IPS-18c (cell line): ENCODE data around the gene ELK4.

Experiments used
- H3K4me3 ChIP-seq: 2 replicates; pipeline ENCODE4 v1.7.0; 2013; ENCODE audit warnings: low read depth, mild to moderate bottlenecking, low read length, moderate library complexity; ENCODE audit not compliant: insufficient read depth
- H3K9me3 ChIP-seq: one replicate; pipeline ENCODE4 v1.6.1; 2013; ENCODE audit warnings: mild to moderate bottlenecking, low read length, moderate library complexity; ENCODE audit not compliant: control insufficient read depth, insufficient read depth

ELK4 gene

DNA sequence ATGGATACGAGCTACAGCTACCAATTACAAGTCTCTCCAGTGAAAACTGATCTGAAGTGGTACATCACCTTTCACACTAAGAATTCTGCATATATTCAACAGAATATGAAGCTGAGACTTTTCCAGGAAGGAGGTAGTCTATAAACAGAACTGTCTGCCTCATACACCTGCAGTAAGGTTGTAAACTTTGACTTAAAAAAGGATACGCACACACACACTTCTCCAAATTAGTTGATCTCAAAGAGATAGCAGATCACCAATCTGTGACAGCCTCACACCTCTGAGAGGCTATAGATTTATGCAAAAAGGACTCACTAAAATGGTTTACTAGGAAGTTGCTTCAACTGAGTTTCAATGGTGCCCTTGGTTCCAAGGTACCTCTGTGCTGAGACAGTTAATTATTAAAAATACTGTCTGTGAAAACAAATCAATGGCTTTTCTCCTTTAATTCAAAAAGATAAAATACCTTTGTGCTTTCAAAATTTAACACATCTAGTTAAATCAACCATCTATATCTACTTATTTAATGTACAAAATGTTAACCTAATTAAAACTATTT lies 17.9 kb downstream of the ELK4 start:
- H3K4me3 ChIP-seq: no peak overlapping the region
- no peaks in the 10 kb centered on the region for H3K9me3 ChIP-seq

DNA sequence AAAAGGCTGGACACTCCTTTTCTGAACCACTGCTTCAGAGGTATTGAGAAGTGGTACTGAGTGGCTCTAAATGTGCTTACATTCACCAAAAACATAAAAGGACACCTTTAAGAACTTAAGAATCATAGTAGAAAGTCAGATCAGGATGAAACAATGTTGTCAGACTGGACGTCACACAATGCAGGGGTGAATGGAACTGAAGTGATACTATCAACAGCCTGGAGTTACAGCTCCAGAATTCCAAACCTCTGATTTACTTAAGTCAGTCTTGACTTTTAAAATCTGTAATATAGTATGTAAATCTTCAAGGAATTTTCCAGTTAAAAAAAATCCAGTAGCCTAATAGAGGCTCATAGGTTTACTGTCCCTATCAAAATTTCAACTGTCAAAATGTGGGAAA lies 19.3 kb downstream of the ELK4 start:
- no peaks in the 10 kb centered on the region for H3K9me3 ChIP-seq
- H3K4me3 ChIP-seq: no peak overlapping the region

DNA sequence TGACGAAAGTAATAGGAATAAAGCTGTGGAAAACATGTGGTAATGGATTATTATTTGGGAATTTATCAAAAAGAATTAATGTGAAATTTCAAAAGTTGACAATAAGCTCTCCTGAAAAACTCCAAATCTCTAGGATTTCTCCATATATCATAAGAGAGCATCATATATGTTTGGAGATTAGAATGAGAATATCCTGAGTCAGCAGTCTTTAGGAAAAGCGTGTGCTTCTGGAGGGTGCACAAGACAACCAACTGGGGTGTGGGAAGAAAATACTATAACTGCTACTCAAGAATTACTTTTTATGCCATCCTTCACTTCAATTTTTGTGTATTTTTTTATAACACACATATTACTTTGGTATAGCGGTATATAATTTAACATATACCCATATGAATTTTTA lies 19.7 kb downstream of the ELK4 start:
- H3K9me3 ChIP-seq: no peaks in the 10 kb centered on the region

DNA sequence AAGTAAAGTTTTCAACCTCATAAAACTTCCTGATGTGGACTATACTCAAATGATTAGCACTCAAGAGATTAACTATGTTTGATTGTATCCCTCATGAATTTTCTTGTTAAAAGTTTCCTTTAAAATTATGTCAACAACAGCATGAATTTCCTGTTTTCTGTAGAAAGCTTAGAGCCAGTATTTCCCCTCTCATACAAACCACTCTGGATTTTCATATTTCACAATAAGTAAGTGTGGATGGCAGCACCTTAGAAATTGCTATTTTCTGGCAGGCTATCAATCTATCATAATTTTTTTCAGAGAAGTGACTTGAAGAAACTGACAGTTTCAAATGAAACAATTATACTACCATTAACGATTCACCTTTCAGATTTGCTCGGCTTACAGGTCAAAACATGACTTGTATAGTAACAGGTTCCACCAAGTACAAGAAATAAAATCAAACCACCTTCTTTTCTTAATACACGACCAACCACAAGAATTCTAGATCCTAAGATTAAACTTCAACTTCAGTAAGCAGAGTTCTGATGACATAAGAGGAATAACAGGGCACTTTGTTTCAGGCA lies 20.8 kb downstream of the ELK4 start:
- Histone ChIP-seq H3K4me3 (no peak overlapping the region), H3K9me3 (no peaks in the 10 kb centered on the region)

More for the DNA sequence above, 19.7 kb downstream of the ELK4 start:
- no peak overlapping the region for H3K4me3 ChIP-seq

DNA sequence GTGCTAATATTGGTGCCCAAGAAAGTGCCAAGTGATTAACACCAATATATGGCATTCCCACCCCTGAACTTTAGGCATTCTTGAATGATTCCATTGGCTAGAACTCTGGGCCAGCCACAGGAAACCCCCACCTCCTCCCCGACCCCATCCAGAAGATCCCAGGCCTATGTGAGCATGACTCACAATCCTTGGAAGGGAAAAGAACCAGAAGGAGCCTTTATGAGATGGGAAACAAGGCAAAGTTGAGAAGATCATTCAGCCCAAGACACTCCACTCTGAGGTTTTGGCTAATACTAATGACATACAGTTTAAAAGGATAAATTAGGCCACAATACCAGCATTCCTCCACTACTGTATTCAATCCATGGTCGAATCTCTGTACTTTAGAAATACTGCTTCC lies 21.8 kb downstream of the ELK4 start:
- no peaks in the 10 kb centered on the region for H3K9me3 ChIP-seq
- no peak overlapping the region for H3K4me3 ChIP-seq

DNA sequence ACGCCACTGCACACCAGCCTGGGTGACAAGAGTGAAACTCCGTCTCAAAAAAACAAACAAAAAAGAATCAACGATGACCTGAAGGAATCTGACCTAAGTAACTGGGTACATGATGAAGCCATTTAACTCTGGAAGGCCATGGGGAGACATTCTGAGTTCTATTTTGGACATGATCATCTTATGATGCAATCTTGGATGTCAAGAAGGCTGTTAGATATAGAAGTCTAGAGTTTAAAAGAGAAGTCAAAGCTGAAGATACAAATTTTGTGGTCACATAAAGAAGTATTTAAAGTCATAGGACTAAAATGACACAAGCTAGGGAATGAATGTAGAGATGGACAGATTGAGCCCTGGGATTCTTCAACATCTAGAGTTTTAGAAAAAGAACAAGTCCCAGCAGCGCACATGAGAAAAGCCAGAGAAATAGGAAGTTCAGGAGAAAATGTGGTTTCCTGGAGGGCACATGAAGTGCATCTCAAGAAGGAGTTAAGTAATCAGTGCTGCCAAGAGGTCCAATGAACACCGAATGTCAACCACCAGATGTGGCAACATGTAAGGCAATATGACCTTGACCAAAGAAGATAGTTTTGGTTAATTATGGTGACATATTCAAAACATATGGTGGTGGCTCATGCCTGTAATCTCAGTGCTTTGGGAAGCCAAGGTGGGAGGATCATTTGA lies 26.8 kb downstream of the ELK4 start:
- Histone ChIP-seq H3K9me3 (no peaks in the 10 kb centered on the region), H3K4me3 (no peak overlapping the region)

DNA sequence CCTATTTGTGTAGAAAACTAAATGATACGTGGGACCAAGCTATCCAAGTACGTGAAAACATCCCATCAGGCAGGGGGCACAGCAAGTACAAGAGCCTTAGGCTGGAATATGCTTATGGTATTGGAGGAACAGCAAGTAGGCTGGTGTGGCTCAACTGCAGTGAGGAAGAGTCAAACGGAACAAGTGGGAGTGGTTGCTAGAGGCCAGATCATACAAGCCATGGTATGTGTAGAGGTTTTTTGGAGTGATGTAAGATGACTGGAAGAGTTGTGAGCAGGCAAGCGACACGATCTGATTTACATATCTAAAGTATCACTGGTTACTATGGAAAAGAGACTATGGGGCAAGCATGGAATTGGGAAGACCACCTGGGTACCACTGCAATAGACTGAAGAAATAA lies 27.8 kb downstream of the ELK4 start:
- Histone ChIP-seq H3K4me3 (no peak overlapping the region), H3K9me3 (no peaks in the 10 kb centered on the region)

DNA sequence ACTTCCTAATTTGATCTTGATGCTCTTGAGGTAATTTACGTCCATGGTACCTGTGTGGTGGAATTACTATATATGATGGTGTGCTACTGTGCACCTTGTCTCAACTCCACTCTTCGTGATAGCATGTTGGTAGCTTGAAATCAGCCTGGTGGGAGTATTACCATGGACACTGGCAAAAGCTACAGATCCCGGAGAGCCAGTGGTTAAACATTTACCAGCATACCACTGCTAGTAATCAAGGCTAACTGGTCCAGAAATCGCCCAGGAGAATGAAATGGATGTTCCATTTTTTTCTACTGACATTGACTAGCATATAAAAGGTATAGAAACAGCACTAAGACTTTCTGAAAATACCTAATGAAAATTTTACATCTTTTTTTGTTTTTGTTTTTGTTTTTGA lies 30.6 kb downstream of the ELK4 start:
- Histone ChIP-seq H3K4me3 (no peak overlapping the region), H3K9me3 (no peaks in the 10 kb centered on the region)

DNA sequence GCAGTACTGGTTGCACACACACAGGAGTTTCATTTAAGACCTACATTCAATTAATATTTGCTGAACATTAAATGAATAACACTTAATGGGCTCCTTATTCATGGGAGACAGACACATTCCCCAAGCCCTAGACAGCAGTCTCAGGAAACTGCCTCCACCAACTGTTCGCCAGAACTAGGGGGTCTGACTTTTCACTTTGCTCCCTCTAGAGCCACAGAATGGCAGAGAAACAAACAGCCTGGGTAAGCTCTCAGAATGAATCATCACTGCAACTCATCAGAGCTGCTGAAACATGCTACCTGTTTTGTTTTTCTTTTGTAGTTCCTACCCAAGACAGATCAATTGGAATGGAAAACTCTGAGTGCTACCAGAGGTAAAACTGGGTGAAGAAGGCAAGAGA lies 31.7 kb downstream of the ELK4 start:
- Histone ChIP-seq H3K4me3 (no peak overlapping the region), H3K9me3 (no peaks in the 10 kb centered on the region)

DNA sequence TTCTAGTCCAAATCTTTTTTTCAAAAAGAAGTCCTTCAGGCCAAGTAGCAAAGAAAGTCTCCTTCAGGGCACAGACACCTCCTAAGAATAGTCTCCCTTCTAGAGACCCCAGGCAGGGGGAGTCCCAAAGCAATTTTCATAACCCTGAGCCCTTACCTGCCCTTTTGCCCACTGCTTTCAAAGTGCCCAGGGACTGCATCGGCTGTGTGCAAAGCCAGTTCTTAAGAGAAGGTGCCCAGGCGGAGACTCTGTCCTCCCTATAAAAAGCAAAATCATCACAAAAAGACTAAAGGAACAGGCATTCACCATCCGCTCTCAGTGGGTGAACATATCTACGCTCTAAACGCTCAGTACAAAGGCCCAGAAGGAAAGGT lies 32.2 kb downstream of the ELK4 start:
- Histone ChIP-seq H3K9me3 (no peaks in the 10 kb centered on the region), H3K4me3 (no peak overlapping the region)

DNA sequence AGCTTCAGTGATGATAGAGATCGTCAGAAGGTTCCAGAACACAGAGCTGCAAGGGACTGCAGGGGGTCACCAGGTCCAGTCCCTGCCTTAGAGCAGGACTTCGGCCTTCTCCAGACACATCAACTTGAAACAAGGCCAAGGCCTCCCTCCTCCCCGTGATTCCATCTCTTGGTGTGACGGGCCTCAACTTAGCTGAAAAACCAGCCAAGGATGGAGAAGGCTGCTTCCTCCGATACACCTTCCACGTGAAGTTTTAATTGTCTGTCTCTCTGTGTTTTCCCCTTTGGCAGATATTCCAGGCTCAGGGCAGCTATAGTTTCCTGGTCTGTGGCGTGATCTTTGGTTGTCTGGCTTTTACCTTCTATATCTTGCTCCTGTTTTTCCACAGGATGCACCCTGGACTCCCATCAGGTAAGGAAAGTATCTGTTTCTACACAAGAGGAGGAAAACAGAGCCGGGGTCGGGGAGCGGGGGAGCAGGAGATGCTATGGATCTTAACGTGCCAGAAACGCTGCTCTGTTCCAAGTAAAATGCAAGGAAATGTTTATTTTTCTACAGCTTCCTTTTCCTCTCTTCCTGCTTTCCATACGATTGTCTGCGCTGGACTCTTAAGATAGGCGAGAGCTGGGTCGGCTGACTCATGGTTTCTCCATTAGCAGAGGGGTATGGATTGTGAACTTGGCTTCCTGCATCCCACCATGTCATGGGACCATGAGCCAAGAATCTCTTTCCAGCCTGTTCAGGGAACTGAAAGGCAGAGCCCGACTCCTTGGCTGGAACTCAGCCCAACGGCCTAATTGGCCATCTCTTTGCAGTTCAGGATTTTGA lies 32.8 kb downstream of the ELK4 start:
- no peak overlapping the region for H3K4me3 ChIP-seq
- no peaks in the 10 kb centered on the region for H3K9me3 ChIP-seq

DNA sequence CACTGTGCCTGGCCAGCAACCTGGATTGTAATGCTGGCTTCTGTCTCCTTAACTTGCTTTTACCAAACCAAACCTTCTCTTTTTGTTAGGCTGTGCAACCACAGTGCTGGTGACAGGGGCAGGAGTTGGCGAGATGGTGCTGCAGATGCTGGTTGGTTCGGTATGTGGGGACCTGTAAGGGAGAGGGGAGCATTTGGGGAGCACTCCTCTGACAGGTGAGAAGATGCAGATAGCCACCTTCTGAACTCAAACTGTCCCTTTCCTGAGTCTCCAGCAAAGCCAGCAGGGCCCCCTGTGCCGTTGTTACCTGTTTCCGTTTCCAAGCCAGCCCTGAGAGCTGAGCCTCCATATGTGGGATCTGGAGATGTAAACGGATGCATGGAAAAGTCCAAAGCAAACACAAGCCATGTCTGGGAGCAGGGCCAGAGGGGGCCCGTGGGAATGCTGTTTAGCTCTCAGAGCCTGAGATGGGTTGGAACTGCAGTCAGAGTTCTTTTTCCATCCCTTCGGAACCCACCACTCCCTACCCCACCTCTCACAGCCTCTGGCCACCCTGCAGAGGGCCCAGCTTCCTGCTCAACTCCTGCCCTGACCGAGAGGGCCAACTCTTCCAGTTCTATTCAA lies 34.0 kb downstream of the ELK4 start:
- Histone ChIP-seq H3K4me3 (no peak overlapping the region), H3K9me3 (no peaks in the 10 kb centered on the region)

DNA sequence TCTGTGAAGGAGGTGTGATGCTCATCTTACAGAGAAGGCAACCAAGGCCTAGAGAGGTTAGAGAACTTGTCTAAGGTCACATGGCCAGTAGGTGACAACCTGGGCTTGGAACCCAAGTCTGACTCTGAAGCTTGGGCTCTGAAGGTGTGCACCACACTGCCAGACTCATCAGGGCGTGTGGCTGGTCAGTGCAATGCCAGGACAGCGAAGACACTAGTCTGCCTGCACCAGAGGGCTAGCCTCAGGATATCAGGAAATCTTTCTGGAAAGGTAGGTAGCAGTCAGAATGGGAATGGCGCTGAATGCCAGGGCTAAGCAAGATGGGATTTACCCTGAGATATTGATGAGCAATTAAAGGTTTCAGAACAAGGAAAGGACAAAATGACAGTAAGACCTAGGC lies 34.9 kb downstream of the ELK4 start:
- Histone ChIP-seq H3K4me3 (no peak overlapping the region), H3K9me3 (no peaks in the 10 kb centered on the region)

DNA sequence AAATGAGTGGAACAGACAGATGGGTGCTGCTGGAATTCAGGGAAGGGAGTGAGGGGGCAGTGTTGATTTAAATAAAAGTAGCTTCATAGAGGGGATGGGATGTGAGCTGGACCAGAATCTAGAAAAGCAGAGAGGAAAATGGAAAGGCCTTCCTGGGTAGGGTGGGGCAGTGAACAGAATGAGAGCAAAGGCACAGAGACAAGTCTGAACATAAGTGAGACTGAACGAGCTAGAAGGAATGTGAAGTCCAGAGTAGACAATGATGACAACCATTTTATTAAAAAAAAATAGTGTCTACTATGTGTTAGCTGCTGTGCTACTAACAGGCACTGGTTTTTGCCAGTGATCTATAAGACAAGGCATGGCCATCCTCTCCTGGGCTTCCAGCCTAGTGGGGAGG lies 36.0 kb downstream of the ELK4 start:
- H3K9me3 ChIP-seq: no peaks in the 10 kb centered on the region

DNA sequence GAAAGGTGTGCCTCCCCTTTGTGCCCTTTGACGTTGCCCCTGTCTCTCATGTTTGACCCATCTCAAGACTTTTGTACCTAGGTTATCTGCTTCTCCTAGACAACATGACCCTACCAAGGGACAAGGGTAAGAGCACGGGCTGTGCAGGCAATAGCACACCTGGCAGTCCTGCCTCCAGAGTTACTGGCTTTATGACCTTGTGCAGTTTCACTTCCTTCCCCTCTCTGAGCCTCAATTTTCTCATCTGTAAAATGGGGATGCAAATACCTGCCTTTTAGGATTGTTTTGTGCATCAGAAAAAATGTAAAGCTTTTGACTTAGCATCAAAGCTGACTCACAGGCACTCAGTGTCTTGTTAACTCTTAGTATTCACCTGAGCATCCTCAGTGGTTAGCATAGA lies 36.4 kb downstream of the ELK4 start:
- Histone ChIP-seq H3K9me3 (no peaks in the 10 kb centered on the region), H3K4me3 (no peak overlapping the region)

More for the DNA sequence above, 36.0 kb downstream of the ELK4 start:
- no peak overlapping the region for H3K4me3 ChIP-seq

DNA sequence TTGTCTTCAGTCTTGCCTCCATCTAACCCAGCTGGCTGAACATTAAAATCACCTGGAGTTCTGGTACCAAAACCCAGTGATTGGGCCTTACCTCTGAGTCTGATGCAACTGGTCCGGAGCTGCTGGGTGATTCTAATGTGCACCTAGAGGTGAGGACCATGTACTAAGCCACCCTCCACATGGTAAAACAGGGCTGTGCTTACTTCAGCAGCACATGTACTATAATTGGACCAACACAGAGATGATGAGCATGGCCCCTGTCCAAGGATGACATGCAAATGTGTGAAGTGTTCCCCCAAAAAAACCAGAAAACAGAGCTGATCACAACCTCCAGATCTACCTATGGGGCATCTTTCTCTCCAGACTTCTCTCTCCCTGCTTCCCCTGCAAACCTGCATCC lies 37.0 kb downstream of the ELK4 start:
- Histone ChIP-seq H3K4me3 (no peak overlapping the region), H3K9me3 (no peaks in the 10 kb centered on the region)

DNA sequence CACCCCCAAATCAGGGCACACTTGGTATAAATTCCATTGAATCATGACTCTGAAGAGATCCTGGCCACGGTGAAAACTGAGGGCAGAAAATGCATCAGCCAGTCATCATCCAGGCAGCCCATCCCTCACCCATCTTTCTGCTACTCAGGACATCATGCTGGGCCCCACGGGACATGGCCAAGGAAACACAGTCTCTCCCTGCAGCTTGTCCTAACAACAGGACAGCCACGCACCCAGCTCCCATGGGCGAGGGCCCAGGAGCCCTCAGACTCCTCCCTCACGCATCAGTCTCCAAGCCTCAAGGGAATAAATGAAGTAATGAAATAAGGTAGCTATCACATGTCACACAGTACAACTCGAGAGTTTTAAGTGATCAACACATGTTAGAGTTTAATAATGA lies 37.8 kb downstream of the ELK4 start:
- H3K4me3 ChIP-seq: no peak overlapping the region
- no peaks in the 10 kb centered on the region for H3K9me3 ChIP-seq

DNA sequence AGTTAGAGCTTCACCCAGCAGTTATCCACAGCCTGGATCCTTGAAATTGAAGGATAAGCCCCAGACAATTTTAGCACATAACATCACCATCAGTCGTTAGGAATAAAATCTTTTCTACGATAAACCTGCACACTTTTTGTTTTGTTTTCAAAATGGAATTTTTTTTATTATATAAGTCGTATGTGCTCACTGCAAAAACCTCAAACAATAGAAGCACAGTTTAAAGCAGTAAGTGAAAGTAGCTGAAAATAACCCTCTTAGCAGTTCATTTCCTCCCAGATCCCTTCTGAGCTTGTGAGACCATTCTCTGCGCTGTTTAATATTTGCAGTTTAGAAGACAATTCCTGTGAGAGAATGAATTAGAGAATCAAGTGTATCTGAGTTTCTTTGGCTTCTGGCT lies 38.3 kb downstream of the ELK4 start:
- Histone ChIP-seq H3K4me3 (no peak overlapping the region), H3K9me3 (no peaks in the 10 kb centered on the region)
